Cerebellar nuclear complex (tissue), 1 donor: ENCODE results near the gene ARHGEF17.
"Not testable (repeated sequence)": the region's sequence is repeated elsewhere in the genome, so short reads cannot be mapped to it uniquely, and the experiment has no call there.

Experiments used
- DNase-seq, 2 experiments: peaks; one replicate each; lab custom pipeline; 2025; lab: John Stamatoyannopoulos, UW

The ARHGEF17 gene

DNA sequence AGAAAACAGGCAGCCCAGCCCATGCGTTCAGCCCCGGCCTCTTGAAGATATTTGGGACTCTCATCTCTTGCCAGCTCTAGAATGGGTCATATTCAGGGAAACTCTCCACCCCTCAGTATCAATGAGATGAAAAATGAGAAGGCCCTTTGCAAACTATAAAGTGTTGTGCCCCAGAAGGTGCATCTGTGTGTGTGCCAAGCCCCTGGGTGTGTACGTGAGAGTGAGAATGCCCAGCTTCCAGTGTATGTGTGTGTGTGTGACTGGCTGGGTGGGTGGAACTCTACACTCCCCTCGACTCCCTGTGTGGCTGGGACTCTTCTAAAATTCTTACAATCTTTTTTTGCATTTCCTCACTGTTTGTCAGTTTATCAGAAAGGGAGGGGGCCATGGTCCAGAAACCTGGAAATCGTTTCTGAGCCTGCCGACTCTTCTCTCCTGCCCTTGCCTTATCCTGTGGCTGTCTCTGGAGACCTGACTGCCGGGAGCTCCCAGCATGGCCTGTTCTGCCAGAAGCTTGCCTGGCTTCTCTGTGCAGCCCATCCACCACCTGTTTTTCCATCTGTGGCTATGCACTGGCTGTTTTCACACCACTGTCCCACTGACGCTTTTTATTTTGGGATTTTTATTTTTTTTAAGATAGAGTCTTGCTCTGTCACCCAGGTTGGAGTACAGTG, 34.7 kb upstream of the ARHGEF17 start:
- DNase-seq, result no peak

DNA sequence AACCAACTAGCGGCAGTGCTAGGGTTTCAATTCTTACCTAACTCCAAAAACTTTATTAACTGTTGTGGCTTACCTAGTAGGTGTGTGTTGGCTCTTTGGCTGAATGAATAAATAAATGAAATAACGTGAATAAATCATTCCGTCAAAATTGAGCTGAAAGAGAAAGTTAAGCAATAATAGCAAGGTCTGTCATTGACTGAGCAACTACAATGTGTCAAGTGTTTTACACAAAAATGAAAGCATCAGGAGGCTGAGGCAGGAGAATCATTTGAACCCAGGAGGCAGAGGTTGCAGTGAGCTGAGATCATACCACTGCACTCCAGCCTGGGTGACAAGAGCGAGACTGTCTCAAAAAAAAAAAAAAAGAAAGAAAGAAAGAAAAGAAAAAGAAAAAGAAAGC, 33.9 kb upstream of the ARHGEF17 start:
- DNase-seq, result not testable (repeated sequence)

DNA sequence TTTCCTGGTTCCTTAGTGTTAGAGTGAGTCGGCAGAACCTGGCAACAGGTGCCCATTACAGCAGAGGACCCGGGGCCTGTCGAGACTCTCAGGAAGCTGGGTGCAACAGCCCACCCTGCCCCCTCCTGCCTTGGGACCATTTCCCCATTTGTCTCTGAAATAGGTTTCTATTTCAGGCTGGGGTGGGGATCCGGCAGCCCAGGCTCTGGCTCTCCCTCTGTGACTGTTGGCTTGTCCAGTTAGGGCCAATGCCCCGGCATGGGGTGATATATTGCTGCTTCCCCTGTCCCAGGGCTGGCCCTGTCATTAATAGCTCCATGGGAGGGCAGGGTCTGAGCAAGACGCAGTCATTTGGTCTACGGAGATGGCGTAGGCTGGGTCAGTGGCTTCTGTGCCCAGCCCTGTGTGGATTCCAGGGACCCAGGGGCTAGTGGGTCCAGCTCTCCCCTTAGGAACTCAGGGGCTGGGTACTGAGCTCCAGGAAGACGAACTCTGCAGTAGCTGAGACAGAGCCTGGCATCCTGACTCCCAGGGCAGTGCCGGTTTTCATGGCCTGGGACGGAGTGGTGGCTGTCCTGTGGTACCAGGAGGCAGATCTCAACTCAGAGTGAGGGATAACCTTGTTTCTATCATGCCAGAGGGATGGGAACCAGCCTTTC, 33.2 kb upstream of the ARHGEF17 start:
- no peak for DNase-seq

DNA sequence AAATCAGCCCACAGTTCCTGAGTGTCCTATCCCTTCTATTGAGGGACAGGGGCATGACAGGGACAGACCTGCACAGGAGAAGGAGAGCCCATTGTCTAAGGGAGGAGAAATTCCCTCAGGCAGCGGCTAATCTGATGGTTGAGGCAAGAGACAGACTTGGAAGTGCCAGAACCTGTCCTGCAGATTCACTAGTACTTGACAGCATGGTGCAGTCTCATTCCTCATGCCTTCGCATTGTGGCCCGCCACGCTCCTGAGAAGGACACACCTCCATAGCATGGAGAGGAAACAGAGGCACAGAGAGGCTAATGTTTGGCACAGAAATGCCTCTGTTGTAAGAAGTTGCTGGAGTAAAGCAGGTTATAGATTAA, 32.7 kb upstream of the ARHGEF17 start:
- no peak for DNase-seq

DNA sequence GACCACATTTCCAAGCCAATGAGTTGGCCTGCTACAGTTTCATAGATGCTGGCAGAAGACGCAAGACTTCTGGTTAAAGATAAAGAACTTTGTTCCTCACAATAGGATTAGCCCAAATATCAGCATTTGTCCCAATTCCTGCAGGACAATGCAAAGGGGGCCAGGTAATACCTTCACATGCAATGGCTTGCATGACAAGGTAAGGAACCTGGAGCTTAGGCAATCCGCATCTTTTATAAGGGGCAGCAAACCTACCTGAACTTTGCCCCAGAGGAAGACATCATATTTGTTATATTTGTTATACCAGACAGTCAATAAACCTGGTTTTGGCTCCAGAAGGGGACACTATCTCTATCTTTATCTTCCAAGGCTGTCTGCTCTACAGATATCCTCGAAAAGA, 30.6 kb upstream of the ARHGEF17 start:
- DNase-seq, result no peak

DNA sequence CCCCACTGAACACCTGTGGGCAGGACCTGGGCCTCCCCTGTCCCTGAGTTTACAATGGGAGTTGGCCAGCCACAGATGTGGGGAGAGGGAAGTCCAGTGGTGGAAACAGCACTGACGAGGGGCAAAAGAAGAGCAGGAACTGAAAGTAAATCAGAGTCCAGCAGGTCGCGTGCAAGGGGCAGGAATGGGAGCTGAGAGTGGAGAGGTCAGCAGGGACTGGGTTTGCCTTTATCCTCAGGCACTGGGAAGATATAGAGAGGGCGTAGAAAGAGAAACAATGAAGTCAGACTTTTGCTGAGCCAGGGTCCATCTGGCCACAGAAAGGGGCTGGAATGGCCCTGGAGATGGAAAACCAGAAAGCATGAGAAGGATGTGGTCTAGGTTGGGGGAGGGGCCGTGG, 27.4 kb upstream of the ARHGEF17 start:
- no peak for DNase-seq

DNA sequence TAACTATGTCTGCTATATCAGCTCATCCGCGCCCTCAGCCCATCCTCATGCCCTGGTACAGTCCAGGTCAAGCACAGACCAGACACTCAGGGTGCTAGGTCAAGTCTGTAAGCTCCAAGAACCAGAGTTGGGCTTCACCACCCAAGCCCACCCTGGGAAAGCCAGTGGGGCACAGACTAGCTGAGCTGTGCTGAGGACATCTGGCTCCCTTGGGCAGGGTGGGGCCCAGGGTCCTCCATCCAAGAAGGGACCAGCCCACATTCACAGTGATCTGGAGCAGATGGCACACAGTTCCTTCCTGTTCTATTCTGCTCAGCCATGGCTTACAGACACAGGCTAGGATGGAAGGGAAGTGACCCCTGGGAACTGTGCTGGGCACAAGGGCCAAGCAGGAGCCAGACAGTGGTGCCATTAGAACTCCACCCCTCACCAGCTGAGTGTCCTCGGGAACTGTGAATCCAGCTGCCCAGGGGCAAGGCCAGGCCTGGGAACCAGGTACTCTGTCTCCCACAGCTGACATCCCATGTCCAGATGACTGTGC, 26.8 kb upstream of the ARHGEF17 start:
- no peak for DNase-seq

DNA sequence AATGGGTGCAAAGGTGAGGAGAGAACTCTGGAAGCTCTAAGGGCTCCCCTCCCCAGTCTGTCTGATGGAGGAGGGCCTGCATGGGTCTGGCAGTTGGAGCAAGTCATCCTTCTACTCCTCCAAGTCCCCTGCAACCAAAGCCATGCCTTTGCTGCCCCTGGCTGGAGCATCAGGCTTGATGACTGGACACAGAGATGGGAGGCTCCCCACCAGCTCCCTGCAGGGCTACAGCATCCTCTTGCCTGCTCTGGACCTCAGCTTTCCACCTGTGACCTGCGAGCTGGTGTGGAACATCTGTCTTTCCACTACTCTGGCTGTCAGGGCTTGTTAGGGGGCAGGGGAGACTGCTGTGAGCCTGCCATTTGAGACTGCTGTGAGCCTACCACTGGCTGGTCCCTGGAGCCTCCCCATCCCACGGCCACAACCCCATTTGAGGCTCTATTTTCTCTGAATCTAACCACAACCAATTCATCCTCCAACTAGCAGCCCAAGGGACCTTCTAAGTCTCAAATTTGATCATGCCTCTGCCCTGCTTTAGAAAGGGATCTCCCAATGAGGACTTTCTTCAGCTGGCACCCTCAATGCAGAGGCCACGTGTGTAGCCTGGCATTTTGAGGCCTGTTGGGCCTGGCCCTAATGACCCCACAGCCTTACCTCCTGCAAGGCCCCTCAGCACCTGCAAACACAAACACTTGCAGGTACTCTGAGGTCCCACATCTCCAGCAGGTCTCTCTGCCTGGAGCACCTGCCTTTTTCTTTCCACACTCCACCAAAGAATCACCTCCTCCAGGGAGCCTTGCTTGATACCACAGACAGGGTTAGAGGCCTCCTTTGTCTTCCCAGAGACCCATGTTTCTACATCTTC, 26.0 kb upstream of the ARHGEF17 start:
- DNase-seq, result no peak

DNA sequence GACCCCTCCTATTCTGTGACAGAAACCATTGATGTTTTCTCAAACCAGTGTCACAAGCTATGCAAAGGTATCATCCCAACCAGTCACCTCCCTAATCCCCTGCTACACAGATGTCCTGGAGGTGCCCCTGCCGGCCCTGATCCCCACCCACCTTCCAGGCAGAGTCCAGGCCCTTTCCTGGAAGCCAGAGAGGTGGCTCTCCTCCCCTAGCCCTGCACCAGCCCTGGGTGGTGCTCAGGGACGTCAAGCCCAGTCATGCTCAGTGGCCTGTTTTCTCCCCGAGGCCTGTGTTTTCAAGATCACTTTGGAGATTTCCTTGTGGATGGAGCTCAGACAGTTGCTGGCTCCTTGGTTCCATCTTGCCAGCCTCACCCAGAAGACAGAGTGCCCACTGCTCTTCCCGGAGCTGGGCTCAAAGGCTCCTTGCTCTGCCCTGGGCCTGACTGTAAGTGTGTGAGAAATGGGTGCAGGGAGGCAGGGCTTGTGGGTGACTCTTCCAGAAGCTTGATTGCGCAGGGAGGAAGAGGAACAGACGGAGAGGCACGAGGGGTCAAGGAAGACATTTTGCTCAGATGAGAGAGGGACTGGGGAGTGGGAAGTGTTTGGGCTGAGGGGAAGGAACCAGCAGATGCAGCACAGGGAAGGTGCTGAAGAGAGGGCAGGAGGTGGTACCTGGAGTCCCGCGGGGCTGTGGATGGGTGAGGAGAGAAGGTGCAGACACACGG, 24.6 kb upstream of the ARHGEF17 start:
- DNase-seq, result no peak

DNA sequence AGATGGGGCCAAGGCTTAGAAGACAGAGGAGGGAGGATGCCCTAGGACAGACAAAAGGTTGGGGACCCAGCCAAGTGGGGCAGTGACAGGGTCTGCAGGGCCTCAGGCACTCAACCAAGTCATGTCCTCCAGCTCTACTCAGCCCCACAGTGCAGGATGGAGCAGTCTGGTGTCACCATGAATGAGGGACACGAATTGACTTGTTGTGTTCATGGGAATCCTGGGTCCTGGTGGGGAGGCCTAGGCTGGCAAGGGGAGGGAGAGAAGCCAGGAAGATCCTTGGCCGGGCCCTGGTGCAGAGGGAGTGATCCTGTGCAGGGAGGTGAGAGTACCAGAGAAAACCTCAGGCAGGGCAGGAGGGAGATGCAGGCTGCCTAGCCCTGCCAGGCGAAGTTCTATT, 24.0 kb upstream of the ARHGEF17 start:
- no peak for DNase-seq

DNA sequence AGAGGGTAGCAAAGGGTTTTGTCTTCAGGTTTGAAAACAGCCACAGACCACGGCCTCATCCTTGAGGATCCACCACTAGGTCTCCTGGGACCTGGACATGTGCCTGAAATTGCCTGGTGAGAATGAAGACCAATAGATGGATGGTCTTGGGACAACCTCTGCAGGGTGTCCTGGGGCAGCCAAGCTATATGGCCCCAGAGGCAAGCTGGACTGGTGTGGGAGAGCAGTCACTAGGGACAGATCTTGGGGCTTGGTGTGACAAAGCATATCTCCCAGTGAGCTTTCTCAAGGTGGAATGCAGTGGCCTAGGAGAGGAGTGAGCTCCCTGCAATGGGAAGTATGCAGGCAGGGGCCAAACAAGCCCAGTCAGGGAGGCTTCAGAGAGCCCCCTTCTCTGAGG, 22.4 kb upstream of the ARHGEF17 start:
- no peak for DNase-seq

DNA sequence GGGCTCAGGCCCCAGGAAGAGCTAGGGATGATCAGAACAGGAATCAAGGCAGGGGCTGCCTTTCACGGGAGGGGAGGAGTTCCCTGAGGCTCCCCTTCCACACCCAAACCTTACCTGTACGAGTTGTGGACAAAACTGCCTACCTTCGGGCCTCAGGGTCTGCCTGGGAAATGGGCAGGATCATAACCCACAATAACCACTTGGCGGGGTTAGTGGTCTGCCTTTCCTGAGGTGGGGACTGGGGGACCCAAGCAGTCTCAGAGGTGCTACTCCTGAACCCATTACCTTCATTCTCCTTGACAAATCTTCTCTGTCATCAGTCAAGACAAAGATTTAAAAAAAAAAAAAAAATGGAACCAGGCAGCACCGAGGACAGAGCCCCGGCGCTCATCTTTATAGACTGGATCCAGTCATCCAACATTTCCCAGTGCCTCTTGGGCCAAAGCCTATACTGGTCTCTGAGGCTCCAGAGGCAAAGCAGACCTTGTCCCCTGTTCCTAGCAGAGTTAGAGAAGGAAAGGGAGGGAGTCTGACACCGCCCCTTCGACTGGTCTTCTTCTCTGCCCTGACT, 21.8 kb upstream of the ARHGEF17 start:
- DNase-seq, result no peak

DNA sequence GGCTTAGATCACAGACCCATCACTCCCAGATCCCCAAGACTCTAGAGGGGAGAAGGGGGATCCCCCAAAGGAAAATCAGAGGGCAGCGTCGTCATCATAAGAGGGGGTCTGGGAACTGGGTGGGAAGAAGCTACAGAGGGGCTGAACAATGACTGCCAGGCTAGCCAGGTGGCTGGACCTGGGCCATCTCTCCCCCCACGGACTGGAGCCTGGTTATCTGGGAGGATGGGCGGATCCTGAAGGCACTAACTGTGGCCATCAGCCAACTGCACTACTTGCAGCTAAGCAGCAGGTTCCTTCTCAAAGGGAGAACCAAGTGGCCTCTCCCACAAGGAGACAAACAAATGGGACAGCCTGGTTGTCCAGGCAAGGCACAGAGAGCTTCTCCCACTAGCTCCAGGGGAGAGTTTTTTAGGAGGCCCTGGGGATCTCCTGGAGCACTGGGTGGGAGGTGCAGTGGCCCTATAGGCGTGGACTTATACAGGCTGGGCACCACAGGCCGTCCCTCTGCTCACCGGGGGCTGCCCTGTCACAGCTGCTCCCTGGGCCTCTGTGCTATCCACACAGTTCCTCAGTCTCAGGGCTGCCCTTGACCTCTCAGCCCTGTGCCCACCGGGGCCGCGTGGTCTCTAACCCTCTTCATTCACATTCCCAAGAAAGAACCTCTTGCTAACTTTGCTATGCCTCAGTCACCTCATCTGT, 20.5 kb upstream of the ARHGEF17 start:
- DNase-seq, result no peak

DNA sequence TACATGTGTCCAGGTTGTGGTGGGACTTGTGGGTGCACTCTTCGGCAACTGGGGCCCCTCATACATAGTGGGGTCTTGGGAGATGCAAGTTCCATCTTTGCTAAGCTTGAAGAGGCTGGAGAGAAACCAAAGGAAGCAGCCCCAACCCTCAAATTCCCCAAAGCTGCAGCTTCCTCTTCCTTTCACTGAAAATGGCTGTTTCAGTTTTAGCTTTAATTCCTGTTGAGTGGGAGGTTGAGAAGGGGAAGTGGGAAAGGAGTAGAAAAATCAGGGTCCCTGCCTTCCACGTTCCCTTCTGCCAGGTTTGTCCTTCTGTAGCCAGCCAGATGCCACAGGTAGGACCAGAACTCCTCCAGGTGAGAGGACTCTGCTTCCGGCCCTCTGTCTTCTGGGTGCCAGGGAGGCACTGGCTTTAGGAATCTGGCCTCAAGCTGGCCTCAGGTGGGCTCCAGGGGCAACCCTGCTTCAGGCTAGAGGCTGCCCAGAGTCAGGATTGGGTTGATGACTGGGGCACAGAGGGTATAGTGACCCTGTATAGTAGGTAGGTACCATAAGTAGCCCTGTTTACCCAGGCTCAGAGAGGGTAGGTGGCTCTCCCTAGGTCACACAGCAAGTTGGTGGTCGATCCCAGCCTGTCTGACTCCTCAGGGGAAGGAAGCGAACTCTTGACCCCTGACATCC, 19.7 kb upstream of the ARHGEF17 start:
- no peak for DNase-seq

DNA sequence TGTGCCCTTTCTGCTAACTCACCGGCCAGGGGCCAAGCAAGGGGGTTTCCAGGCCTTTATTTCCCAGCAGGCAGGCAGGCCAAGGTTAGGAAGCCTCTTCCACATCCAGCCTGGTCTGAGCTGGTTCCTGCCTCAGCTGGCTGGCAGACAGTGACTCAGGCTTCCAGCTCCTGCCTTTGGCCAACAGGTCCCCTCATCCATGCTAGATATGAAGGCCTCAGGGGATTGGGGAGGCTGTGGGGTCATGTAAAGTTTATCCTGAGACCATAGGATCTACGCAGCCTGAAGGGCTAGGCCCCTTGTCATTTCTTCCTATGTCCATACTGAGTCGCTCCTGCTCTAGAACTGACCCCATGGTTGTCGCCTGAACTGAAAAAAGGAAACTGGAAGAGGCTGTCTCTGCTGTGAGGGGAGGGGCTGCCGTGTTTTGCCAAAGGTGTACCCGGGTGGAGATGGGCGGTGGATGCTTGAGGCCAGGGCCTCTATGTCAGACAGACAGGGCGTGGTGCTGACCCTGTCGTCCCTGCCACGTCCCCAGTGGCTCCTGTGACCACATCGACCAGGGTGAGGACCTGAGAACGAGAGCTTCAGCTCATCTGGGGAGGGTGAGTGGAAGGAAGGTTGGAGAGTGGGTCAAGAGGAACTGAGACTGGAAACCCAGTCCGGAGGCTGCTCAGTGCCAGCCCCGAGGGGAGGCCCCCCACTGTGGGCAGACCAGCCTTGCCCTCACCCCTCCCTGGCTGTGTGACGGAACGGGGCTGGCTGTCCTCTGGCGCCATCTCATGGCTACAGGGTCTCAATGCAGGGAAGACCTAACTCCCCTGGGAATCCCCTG, 19.0 kb upstream of the ARHGEF17 start:
- no peak for DNase-seq

DNA sequence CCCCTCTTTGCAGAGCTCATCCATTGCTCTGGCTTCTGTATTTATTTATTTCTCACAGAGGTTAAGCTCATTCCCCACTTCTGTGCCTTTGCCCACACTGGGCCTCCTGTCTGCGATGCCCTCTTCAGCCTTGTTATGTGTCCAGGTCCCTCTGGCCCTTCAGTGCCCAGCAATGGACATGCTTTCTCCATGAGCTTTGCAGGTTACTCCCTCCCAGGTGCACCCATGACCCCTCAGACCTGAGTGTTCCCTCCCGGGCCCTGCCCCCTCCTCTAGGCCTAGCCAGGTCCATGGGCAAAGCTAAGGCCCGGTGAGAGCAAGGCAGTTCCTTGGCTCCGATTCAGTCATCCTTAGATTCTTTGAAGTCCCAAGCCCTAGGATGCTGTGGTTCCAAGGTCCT, 17.5 kb upstream of the ARHGEF17 start:
- no peak for DNase-seq

DNA sequence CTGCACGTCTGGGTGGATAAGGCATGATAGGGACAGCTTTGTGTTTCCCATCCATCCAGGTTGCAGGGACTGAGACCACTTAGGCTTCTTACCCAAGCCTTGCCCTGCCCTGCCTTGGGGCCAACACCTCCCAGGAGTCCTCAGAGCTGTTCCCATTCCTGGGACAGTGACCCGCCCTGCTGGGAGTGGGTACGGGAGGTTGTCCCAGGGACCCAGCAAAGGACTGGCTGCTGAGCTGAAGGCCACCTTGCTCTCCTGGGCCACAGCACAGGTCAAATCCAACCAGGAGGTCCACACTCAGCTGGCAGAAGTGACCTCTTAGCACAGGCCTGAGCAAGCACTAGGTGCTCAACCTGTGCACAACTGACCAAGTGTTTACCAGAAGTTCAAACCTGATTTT, 16.9 kb upstream of the ARHGEF17 start:
- no peak for DNase-seq

DNA sequence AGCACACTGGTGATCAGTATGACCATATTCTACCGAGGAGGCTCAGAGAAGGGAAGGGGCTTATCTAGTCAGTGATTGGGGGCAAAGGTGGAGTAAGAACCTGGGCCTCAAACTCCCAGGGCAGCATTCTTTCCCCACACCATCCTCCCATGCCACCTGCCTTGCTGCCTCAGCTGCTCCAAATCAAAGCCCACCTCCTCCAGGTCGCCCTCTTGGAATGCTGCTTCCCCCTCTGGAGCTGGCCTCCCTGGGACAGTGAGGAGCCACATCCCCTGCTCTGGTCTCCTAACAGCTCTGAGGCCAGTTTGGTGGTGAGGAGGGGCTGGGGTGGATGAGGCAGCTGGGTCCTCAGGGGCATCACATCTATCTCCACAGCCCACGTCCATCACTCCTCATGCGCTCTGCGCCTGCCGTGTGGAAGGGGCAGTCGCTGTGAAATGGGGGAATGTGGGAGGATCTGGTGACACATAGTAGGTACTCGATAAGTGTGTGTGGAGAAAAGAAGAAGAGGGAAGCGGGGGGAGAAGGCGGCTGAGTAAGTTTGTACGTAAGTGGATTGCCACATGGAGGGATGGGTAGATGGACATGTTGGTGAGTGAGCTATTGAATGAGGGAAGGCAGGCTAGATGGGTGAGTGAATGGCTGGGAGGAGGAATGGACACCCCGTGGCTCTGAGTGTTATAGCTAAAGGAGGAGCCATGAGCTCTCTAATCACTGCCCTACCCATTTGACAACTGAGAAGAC, 16.1 kb upstream of the ARHGEF17 start:
- DNase-seq, result no peak

DNA sequence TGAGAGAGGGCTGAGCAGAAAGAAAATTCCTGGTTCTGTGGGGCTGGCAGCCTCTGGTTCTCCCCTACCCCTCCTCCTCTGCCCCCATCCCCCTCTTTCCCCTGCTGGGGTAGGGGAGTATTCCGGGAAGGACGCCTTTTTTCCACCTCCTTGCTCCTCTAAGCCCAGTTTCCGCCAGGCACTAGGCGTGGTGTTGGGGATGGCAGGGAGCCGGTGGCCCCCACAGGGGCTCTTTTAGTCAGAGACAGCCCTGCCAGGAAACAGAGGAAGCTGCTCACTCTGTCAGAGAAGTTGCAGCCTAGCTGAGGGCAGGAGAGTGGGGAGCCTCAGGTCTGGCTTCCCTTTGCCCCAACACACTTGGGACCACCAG, 15.6 kb upstream of the ARHGEF17 start:
- DNase-seq, result no peak
